Natural killer cell (primary cell): ENCODE measurements around the gene PREX1. TPM values are rescaled to one million over a fixed set of nuclear protein-coding genes. Genes with fewer than 3 reads are reported as not detected.

Experiments
- ATAC-seq, 3 donors: fragments of 150-1000 bp in 2 of 3; fragments of 200-7000 bp in 1 of 3; cut with Tn5 transposase; 1 replicate in 1 of 3; 2 replicates in 2 of 3; pipeline ENCODE4 v1.10.0; 2021; ENCODE audit warnings: mild to moderate bottlenecking in 2 of 3, moderate library complexity in 2 of 3
- DNase-seq, 2 donors: peaks; one replicate each; pipeline versions ENCODE4 v3.0.0 to v3.0.0-alpha.2; 2013 to 2021; ENCODE audit warnings: mixed read lengths in 1 of 2
- H3K27ac ChIP-seq: one replicate; pipeline ENCODE4 v1.5.1; 2013; ENCODE audit warnings: mild to moderate bottlenecking, low read length
- H3K27me3 ChIP-seq: one replicate; pipeline ENCODE4 v1.6.1; 2013; ENCODE audit warnings: low read length; ENCODE audit not compliant: control insufficient read depth, insufficient read depth
- H3K36me3 ChIP-seq: one replicate; pipeline ENCODE4 v1.6.1; 2013; ENCODE audit warnings: low read length; ENCODE audit not compliant: control insufficient read depth, insufficient read depth
- H3K4me1 ChIP-seq: one replicate; pipeline ENCODE4 v1.6.1; 2013; ENCODE audit warnings: low read length; ENCODE audit not compliant: control insufficient read depth, insufficient read depth
- H3K4me3 ChIP-seq: one replicate; pipeline ENCODE4 v1.5.1; 2013; ENCODE audit warnings: low read length
- H3K9me3 ChIP-seq: one replicate; pipeline ENCODE4 v1.6.1; 2013; ENCODE audit warnings: low read length; ENCODE audit not compliant: control insufficient read depth, insufficient read depth
- H3K27ac Mint-ChIP-seq, 2 donors: one replicate each; pipeline ENCODE4 v1.8.0; 2022; ENCODE audit warnings: mild to moderate bottlenecking in 2 of 2, mixed read lengths in 2 of 2, moderate library complexity in 1 of 2
- H3K27me3 Mint-ChIP-seq, 2 donors: one replicate each; pipeline ENCODE4 v1.8.0; 2022; ENCODE audit warnings: low read depth in 2 of 2, mixed read lengths in 2 of 2
- H3K36me3 Mint-ChIP-seq: one replicate; pipeline ENCODE4 v1.8.0; 2022; ENCODE audit warnings: mixed read lengths
- H3K4me1 Mint-ChIP-seq, 2 donors: one replicate each; pipeline ENCODE4 v1.8.0; 2022; ENCODE audit warnings: mixed read lengths in 2 of 2
- H3K4me3 Mint-ChIP-seq: one replicate; pipeline ENCODE4 v1.8.0; 2022; ENCODE audit warnings: mild to moderate bottlenecking, moderate library complexity, mixed read lengths
- H3K9me3 Mint-ChIP-seq, 2 donors: one replicate each; pipeline ENCODE4 v1.8.0; 2022; ENCODE audit warnings: mixed read lengths in 2 of 2
- whole genome bisulfite sequencing: methylation state at CpG from one replicate; pipeline ENCODE4 v1.1.7; 2013; ENCODE audit warnings: missing lambda C conversion rate; ENCODE audit not compliant: insufficient coverage; 5-methylcytosine and 5-hydroxymethylcytosine counted together
- intact Hi-C: fragments of 100-400 bp; cut with micrococcal nuclease; formaldehyde crosslinking; loops from one replicate; pipeline ENCODE4 v1.14.2; 2022
- total RNA-seq, 4 donors: library from RNA; stranded (reverse); fragments of 120-200 nt in 1 of 4; gene quantifications; one replicate each; pipeline versions ENCODE4 v1.2.3 to v1.2.4, GENCODE V29; 2013 to 2022
- TF ChIP-seq, protein P1 (sequence below): fragments of 200-600 bp; IDR thresholded peaks from one replicate; pipeline ENCODE4 v1.8.0; 2022; ENCODE audit warnings: antibody characterized with exemption

Gene PREX1
- total RNA-seq, 3 donors from 2014 or later (not counting 1 experiment from before 2014, with no cell fraction given) = 382 to 392 (median 389) TPM

- peaks cover 4 to 43% of the 10 kb centered on the region in 2 donors for H3K4me1 Mint-ChIP-seq
- TF ChIP-seq, protein P1, sequence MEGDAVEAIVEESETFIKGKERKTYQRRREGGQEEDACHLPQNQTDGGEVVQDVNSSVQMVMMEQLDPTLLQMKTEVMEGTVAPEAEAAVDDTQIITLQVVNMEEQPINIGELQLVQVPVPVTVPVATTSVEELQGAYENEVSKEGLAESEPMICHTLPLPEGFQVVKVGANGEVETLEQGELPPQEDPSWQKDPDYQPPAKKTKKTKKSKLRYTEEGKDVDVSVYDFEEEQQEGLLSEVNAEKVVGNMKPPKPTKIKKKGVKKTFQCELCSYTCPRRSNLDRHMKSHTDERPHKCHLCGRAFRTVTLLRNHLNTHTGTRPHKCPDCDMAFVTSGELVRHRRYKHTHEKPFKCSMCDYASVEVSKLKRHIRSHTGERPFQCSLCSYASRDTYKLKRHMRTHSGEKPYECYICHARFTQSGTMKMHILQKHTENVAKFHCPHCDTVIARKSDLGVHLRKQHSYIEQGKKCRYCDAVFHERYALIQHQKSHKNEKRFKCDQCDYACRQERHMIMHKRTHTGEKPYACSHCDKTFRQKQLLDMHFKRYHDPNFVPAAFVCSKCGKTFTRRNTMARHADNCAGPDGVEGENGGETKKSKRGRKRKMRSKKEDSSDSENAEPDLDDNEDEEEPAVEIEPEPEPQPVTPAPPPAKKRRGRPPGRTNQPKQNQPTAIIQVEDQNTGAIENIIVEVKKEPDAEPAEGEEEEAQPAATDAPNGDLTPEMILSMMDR = no peak
- H3K9me3 Mint-ChIP-seq = no peaks in the 10 kb centered on the region
- Histone ChIP-seq H3K36me3 (peaks cover 2% of the 10 kb centered on the region), H3K27ac (peak overlapping the region; percentile 57), H3K4me3 (no peak overlapping the region), H3K4me1 (peaks cover 79% of the 10 kb centered on the region), H3K9me3 (no peaks in the 10 kb centered on the region), H3K27me3 (no peaks in the 10 kb centered on the region)
- 37% methylated on average over 9 of the region's 9 CpGs for WGBS
- no peaks in the 10 kb centered on the region for H3K36me3 Mint-ChIP-seq
- no peak overlapping the region for H3K27ac Mint-ChIP-seq
- peak in 1 of 2 donors; percentile 75 for DNase-seq
- ATAC-seq = peak; percentile 29 to 55 (median 54)
- no peaks in the 10 kb centered on the region for H3K27me3 Mint-ChIP-seq
- no peak overlapping the region for H3K4me3 Mint-ChIP-seq
- intact Hi-C loops = loop anchor here (2.0 kb wide), 1 partner anchor 37 kb away; no protein-coding TSS in a partner anchor
These were observed 44.1 kb downstream of the PREX1 start for GRCh38 chr20:48783533-48784272.

DNA sequence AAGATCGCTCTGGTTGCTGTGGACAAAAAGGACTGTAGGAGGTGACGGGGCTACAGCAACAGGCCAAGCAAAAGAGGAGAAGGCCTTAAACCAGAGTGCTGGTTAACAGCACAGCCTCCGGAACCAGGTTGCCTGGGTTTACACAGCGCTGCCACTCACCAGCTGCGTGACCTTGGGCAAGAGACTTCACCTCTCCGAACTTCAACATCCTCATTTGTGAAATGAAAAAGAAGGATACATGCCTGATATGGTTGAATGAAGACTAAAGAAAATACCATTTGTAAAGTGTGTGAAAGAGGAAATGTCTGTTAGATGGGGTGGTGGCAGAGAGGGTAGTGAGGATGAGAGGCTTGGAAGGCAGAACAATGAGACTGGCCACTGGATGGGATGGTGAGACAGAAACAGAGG lies 44.9 kb downstream of the PREX1 start:
- H3K27ac ChIP-seq = peak overlapping the region; percentile 57
- H3K36me3 Mint-ChIP-seq = no peaks in the 10 kb centered on the region
- no peaks in the 10 kb centered on the region for H3K9me3 Mint-ChIP-seq
- WGBS = 59% methylated on average over 6 of the region's 6 CpGs
- peaks cover 9 to 37% of the 10 kb centered on the region in 2 donors for H3K4me1 Mint-ChIP-seq
- intact Hi-C loops = loop anchor here (2.0 kb wide), 1 partner anchor 38 kb away; no protein-coding TSS in a partner anchor
- no peak overlapping the region for H3K4me3 ChIP-seq
- no peaks in the 10 kb centered on the region for H3K36me3 ChIP-seq
- H3K4me3 Mint-ChIP-seq = no peak overlapping the region
- peak; percentile 27 to 53 (median 48) for ATAC-seq
- TF ChIP-seq, protein P1 = no peak
- H3K4me1 ChIP-seq = peaks cover 72% of the 10 kb centered on the region
- DNase-seq = no peak
- no peaks in the 10 kb centered on the region for H3K9me3 ChIP-seq
- H3K27me3 Mint-ChIP-seq = no peaks in the 10 kb centered on the region
- H3K27ac Mint-ChIP-seq = no peak overlapping the region
- no peaks in the 10 kb centered on the region for H3K27me3 ChIP-seq

GRCh38 chr20:48782053-48782452 lies 45.7 kb downstream of the PREX1 start:
- ATAC-seq = peak in 1 of 3 donors; percentile 1
- intact Hi-C loops = loop anchor here (2.0 kb wide), 1 partner anchor 39 kb away; no protein-coding TSS in a partner anchor
- Histone ChIP-seq H3K9me3 (no peaks in the 10 kb centered on the region), H3K4me3 (no peak overlapping the region), H3K36me3 (no peaks in the 10 kb centered on the region), H3K4me1 (peaks cover 74% of the 10 kb centered on the region), H3K27me3 (no peaks in the 10 kb centered on the region), H3K27ac (peak overlapping the region; percentile 57)
- no peaks in the 10 kb centered on the region for H3K27me3 Mint-ChIP-seq
- no peaks in the 10 kb centered on the region for H3K36me3 Mint-ChIP-seq
- no peak overlapping the region for H3K4me3 Mint-ChIP-seq
- DNase-seq = no peak
- H3K4me1 Mint-ChIP-seq = peaks cover 17 to 37% of the 10 kb centered on the region in 2 donors
- H3K9me3 Mint-ChIP-seq = no peaks in the 10 kb centered on the region
- H3K27ac Mint-ChIP-seq = no peak overlapping the region
- TF ChIP-seq, protein P1 = no peak
- 62% methylated on average over 3 of the region's 4 CpGs for WGBS
